ENCODE measurements around the gene SMIM36. TPM values are rescaled to one million over a fixed set of nuclear protein-coding genes. Genes with fewer than 3 reads are reported as not detected.
A peak's percentile ranks its signal among the peaks of the same experiment; 100 is the strongest.

Gene SMIM36
- total and polyA plus RNA-seq, 12 donors: not detected

DNA sequence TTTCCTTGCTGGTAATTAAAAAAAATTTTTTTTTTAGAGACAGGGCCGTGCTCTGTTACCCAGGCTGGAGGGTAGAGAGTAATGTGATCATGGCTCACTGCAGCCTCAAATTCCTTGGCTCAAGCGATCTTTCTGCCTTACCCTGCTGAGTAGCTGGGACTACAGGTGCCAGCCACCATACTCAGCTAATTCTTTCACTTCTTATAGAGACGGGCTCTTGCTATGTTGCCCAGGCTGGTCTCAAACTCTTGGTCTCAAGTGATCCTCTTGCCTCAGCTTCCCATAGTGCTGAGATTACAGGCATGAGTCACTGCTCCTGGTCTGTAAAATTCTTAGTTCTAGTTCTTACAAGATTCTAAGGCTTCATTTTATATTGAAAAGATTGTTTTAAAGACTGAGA, 11.1 kb downstream of the SMIM36 start:
- DNase-seq (no peak), ATAC-seq (no peak)
- Histone ChIP-seq H3K4me1 (peaks cover 0 to 12% (median 0%) of the 10 kb centered on the region in 9 donors), H3K4me3 (no peak overlapping the region), H3K36me3 (no peaks in the 10 kb centered on the region), H3K27ac (no peak overlapping the region), H3K27me3 (no peaks in the 10 kb centered on the region), H3K9me3 (no peaks in the 10 kb centered on the region)
- WGBS, 2 donors: 63 to 66% methylated on average over 3 of the region's 3 CpGs
- TF ChIP-seq, protein P1, sequence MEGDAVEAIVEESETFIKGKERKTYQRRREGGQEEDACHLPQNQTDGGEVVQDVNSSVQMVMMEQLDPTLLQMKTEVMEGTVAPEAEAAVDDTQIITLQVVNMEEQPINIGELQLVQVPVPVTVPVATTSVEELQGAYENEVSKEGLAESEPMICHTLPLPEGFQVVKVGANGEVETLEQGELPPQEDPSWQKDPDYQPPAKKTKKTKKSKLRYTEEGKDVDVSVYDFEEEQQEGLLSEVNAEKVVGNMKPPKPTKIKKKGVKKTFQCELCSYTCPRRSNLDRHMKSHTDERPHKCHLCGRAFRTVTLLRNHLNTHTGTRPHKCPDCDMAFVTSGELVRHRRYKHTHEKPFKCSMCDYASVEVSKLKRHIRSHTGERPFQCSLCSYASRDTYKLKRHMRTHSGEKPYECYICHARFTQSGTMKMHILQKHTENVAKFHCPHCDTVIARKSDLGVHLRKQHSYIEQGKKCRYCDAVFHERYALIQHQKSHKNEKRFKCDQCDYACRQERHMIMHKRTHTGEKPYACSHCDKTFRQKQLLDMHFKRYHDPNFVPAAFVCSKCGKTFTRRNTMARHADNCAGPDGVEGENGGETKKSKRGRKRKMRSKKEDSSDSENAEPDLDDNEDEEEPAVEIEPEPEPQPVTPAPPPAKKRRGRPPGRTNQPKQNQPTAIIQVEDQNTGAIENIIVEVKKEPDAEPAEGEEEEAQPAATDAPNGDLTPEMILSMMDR (IDR thresholded peaks at IDR 0.05): no peak
- intact Hi-C loops (cut with DNase I): no loop called here

DNA sequence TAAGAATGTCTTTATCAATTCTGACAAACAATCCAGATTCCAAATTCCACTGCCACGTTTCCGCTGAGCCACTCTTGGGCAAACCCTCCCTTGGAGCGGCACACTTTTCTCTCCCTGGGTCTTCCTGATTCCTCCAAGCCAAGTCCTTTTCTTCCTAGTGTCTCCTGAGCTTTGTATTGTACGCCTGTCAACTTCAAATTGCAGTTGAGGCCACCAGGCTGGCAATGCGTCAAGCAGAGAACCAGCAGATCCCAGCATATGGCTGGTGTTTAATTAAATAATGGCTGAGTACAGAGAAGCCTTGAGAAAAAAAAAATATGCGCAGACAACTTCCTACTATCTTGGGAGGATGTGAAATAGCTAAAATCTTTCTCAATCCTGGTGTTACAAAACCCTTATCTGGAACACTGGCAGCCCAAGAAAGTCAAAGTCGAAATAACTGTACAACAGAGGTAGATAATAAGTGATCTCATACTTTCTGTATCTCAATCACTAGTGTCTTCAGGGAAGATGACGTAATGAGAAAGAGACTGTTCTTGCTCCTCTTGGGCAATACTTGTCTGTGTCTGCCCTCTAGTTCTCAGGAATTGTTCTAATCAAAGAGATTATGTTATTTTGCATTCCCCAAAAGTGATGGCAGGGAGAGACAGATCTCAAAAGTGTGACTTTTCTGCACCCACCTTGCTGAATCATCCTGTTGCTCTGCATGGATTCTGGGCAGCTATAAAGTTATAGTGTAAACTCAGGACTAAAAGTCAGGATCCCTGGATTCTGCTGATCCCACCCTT, 15.0 kb downstream of the SMIM36 start:
- peaks cover 0 to 12% (median 0%) of the 10 kb centered on the region in 9 donors for H3K4me1 ChIP-seq
- intact Hi-C loops (cut with DNase I): no loop called here
- TF ChIP-seq, protein P1 (IDR thresholded peaks at IDR 0.05): no peak
- H3K27ac ChIP-seq: peak overlapping the region in 1 of 10 donors; percentile 52
- ATAC-seq: peak in 5 of 8 donors; percentile 24 to 88 (median 50)
- H3K36me3 ChIP-seq: no peaks in the 10 kb centered on the region
- 46 to 60% methylated on average over 8 of the region's 8 CpGs for WGBS, 2 donors
- no peaks in the 10 kb centered on the region for H3K9me3 ChIP-seq
- no peak overlapping the region for H3K4me3 ChIP-seq
- no peaks in the 10 kb centered on the region for H3K27me3 ChIP-seq
- no peak for DNase-seq

DNA sequence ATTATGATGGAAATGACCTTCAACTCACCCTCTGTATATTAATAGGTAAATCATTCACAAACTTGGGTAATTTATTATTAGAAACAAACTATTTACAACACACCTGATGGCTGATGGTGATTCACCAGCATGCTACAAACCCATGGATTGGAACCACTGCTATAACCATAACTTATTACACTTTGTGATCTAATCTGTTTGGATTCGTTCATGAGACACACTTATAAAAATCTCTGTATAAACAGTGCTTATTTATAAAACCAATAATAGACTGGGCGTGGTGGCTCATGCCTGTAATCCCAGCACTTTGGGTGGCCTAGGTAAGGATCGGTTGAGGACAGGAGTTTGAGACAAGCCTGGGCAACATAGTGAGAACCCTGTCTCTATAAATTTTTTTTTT, 16.0 kb downstream of the SMIM36 start:
- Histone ChIP-seq H3K9me3 (no peaks in the 10 kb centered on the region), H3K4me3 (no peak overlapping the region), H3K27ac (no peak overlapping the region), H3K36me3 (no peaks in the 10 kb centered on the region), H3K4me1 (peaks cover 0 to 12% (median 0%) of the 10 kb centered on the region in 9 donors), H3K27me3 (no peaks in the 10 kb centered on the region)
- ATAC-seq (no peak), DNase-seq (no peak)
- 83 to 85% methylated on average over 3 of the region's 3 CpGs for WGBS, 2 donors
- intact Hi-C loops (cut with DNase I): no loop called here
- TF ChIP-seq, protein P1 (IDR thresholded peaks at IDR 0.05): no peak

DNA sequence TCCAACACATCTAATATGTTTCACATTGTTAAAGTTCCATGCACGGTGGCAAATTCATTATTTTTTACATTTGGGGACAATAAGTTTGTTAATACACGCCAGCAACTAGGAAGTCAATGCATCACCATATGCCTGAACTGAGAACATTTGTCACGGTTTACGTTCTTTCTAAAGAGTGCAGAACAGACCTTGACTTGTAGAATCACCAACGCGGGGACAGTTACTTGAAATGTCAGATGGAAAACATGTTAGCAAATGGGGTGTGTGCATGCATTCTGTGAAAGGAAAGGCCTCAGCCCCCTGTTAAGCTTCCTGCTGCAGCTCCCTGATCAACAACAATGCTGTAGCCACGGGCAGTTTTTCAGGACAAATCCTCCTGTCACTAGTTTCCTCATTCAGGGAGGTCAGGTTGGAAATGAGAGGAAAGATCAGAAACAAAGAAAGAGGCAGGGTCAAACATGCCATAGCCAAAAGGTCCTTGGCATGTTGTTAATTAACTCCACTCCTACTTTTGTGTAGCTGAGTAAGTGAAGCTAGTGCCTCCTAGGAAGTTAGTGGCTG, 18.4 kb downstream of the SMIM36 start:
- WGBS, 2 donors: 65 to 66% methylated on average over 7 of the region's 7 CpGs

More for the DNA sequence above, 18.4 kb downstream of the SMIM36 start:
- no peak for ATAC-seq
- intact Hi-C loops (cut with DNase I): no loop called here
- TF ChIP-seq, protein P1 (IDR thresholded peaks at IDR 0.05): no peak
- Histone ChIP-seq H3K4me3 (no peak overlapping the region), H3K36me3 (no peaks in the 10 kb centered on the region), H3K27me3 (no peaks in the 10 kb centered on the region), H3K9me3 (no peaks in the 10 kb centered on the region), H3K27ac (no peak overlapping the region), H3K4me1 (peaks cover 0 to 12% (median 0%) of the 10 kb centered on the region in 9 donors)
- no peak for DNase-seq
